ENCODE data around the gene MAPT. TPM values are rescaled to one million over a fixed set of nuclear protein-coding genes. Genes with fewer than 3 reads are reported as not detected.

The MAPT gene
- total and polyA plus RNA-seq, 2 of the 4 experiments (the other 2 are of a cell fraction) = 0.18 to 0.19 TPM

DNA sequence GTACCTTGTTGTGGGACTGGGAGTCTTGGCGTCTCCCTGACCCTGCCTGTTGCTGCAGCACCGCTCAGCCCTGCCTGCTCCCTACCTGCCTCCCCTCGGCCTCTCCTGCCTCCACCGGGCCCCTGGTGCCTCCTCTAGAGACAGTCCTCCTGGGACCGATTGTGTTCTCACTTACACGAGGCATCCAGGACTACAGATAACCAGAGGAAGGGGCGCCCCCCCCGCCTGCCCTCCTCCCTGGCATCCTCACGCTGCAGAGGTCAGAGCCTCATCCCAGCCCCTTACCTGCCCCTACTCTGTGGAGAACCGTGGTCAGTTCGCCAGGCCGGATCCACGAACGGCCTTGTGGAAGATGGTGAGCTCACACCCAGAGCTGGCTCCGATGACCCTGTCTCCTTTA is 24.8 kb downstream of the MAPT start:
- H4K5ac ChIP-seq (ENCODE audit: low read depth, low read length) = no peak overlapping the region
- WGBS, 2 experiments (ENCODE audit: extremely low coverage in 2 of 2, insufficient read length in 1 of 2) = 46% methylated on average over 5 of the region's 15 CpGs; no CpG with 5 or more reads in 1 of the 2 experiments
- no peaks in the 10 kb centered on the region for H4K20me1 ChIP-seq (ENCODE audit: insufficient read depth, low read length)
- no peak overlapping the region for H2BK20ac ChIP-seq (ENCODE audit: low read depth, low read length)
- ChIA-PET CTCF (no interaction called here), POLR2A (ENCODE audit: unreplicated experiment) (no interaction called here)
- H3K4me3 ChIP-seq (ENCODE audit: insufficient read depth, low read depth, low read length) = no peak overlapping the region
- no peak overlapping the region for H3K27ac ChIP-seq (ENCODE audit: insufficient read depth, low read length)
- H2BK5ac ChIP-seq (ENCODE audit: low read depth, low read length, poor library complexity, severe bottlenecking) = no peak overlapping the region
- no peak overlapping the region for H2AFZ ChIP-seq (replicated peaks; ENCODE audit: low read length, poor library complexity)
- H3K9me3 ChIP-seq (ENCODE audit: control insufficient read depth, insufficient read depth, low read length) = no peaks in the 10 kb centered on the region
- H4K8ac ChIP-seq (ENCODE audit: low read depth in 2 of 2, low read length in 2 of 2) = no peak overlapping the region
- TF ChIP-seq MAZ (IDR thresholded peaks at IDR 0.05; ENCODE audit: borderline replicate concordance, low read depth, low read length) = no peak
- TF ChIP-seq MAFK (IDR thresholded peaks at IDR 0.05; ENCODE audit: low read depth, low read length) = no peak
- peaks cover 7% of the 10 kb centered on the region; the same call in 1 of the 2 replicates for H3K9me1 ChIP-seq (ENCODE audit: insufficient read depth, low read length)
- ATAC-seq (ENCODE audit: low read depth) (no peak), DNase-seq (no peak)
- dilution Hi-C loops (cut with HindIII; ENCODE audit: low sequenced_read_pairs, unreplicated experiment) = no loop called here
- H2AK9ac ChIP-seq (replicated peaks; ENCODE audit: low read depth, low read length, poor library complexity) = no peak overlapping the region
- H4K91ac ChIP-seq (ENCODE audit: insufficient read depth, low read depth, low read length) = no peak overlapping the region
- H3K4ac ChIP-seq (ENCODE audit: low read depth, low read length) = no peak overlapping the region
- H3K27me3 ChIP-seq (ENCODE audit: control insufficient read depth, insufficient read depth, low read length) = peaks cover 46% of the 10 kb centered on the region
- H3K14ac ChIP-seq (replicated peaks; ENCODE audit: low read depth, low read length) = no peak overlapping the region
- H3K79me1 ChIP-seq (ENCODE audit: low read depth in 1 of 2, low read length in 2 of 2) = no peaks in the 10 kb centered on the region
- in situ Hi-C loops (cut with MboI; ENCODE audit: low sequenced_read_pairs) = no loop called here
- no peaks in the 10 kb centered on the region for H3K36me3 ChIP-seq (ENCODE audit: control insufficient read depth, insufficient read depth, low read length)
- intact Hi-C loops (cut with micrococcal nuclease) = no loop called here
- H2BK120ac ChIP-seq (ENCODE audit: low read depth, low read length) = no peak overlapping the region
- no peak overlapping the region for H3K18ac ChIP-seq (ENCODE audit: low read depth, low read length)
- no peaks in the 10 kb centered on the region for H3K4me1 ChIP-seq (ENCODE audit: control insufficient read depth, insufficient read depth, low read length)
- H3K56ac ChIP-seq (ENCODE audit: extremely low read depth, insufficient read depth, low read length) = no peak overlapping the region
- no peak overlapping the region for H3K4me2 ChIP-seq (ENCODE audit: low read depth, low read length)
- H2BK15ac ChIP-seq (ENCODE audit: low read depth, low read length) = no peak overlapping the region
- no peak overlapping the region for H3K9ac ChIP-seq (ENCODE audit: low read depth, low read length)
- no peak overlapping the region for H2AK5ac ChIP-seq (ENCODE audit: low read depth, low read length)
- no TSS peak for BruUV-seq (replicated peaks)
- no peak overlapping the region for H3K23ac ChIP-seq (ENCODE audit: low read depth, low read length)

All from IMR-90 (cell line).